Transverse colon (tissue), 3 donors: ENCODE measurements around the gene CFAP52.

Source experiments
- EP300 ChIP-seq: sonication (generic); formaldehyde crosslinking; IDR thresholded peaks from one replicate; pipeline ENCODE4 v1.6.1; 2017; ENCODE audit warnings: antibody characterized with exemption, low read depth
- POLR2A ChIP-seq: fragments of 450-650 bp; IDR thresholded peaks from one replicate; pipeline ENCODE4 v1.6.1; 2016; ENCODE audit warnings: antibody characterized with exemption, mild to moderate bottlenecking, moderate library complexity
- TF ChIP-seq, protein P1 (sequence below), 5 experiments: fragments of 200-600 bp in 3 of 5; fragments of 450-650 bp in 2 of 5; sonication (generic) in 3 of 5; IDR thresholded peaks; 1 replicate in 2 of 5; 2 replicates in 3 of 5; pipeline ENCODE4 v1.5.1; 2016 to 2017; ENCODE audit warnings: antibody characterized with exemption in 5 of 5, inconsistent platforms in 3 of 5, mild to moderate bottlenecking in 2 of 5, moderate library complexity in 1 of 5

DNA sequence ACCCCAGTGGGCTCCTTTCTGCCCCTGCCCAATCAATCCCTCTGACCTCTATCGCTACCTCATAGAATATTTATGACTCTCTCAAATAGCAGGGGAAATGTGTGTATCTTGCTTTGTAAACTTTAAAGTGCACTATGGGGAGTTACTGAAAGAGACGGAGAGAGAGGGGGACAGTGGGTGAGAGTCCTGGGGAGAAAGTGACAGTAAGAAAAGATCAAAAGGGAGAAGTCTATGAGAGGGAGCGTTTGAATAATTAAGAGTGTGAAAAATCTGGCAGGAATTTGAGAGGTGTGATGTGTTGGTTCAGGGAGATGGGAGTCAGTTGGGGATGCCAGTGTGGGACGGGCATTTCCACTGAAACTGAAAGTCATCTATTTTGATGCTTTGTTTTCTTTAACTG, 101.5 kb downstream of the CFAP52 start:
- TF ChIP-seq, protein P1, sequence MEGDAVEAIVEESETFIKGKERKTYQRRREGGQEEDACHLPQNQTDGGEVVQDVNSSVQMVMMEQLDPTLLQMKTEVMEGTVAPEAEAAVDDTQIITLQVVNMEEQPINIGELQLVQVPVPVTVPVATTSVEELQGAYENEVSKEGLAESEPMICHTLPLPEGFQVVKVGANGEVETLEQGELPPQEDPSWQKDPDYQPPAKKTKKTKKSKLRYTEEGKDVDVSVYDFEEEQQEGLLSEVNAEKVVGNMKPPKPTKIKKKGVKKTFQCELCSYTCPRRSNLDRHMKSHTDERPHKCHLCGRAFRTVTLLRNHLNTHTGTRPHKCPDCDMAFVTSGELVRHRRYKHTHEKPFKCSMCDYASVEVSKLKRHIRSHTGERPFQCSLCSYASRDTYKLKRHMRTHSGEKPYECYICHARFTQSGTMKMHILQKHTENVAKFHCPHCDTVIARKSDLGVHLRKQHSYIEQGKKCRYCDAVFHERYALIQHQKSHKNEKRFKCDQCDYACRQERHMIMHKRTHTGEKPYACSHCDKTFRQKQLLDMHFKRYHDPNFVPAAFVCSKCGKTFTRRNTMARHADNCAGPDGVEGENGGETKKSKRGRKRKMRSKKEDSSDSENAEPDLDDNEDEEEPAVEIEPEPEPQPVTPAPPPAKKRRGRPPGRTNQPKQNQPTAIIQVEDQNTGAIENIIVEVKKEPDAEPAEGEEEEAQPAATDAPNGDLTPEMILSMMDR (IDR thresholded peaks at IDR 0.05): no peak
- TF ChIP-seq EP300 (no peak), POLR2A (no peak)
